ENCODE data around the gene STX4. TPM values are rescaled to one million over a fixed set of nuclear protein-coding genes. Genes with fewer than 3 reads are reported as not detected.
"Not testable (repeated sequence)": the region's sequence is repeated elsewhere in the genome, so short reads cannot be mapped to it uniquely, and the experiment has no call there.

The STX4 gene
- total RNA-seq, 4 donors from 2014 or later, result 19.0 to 35.9 (median 25.1) TPM

DNA sequence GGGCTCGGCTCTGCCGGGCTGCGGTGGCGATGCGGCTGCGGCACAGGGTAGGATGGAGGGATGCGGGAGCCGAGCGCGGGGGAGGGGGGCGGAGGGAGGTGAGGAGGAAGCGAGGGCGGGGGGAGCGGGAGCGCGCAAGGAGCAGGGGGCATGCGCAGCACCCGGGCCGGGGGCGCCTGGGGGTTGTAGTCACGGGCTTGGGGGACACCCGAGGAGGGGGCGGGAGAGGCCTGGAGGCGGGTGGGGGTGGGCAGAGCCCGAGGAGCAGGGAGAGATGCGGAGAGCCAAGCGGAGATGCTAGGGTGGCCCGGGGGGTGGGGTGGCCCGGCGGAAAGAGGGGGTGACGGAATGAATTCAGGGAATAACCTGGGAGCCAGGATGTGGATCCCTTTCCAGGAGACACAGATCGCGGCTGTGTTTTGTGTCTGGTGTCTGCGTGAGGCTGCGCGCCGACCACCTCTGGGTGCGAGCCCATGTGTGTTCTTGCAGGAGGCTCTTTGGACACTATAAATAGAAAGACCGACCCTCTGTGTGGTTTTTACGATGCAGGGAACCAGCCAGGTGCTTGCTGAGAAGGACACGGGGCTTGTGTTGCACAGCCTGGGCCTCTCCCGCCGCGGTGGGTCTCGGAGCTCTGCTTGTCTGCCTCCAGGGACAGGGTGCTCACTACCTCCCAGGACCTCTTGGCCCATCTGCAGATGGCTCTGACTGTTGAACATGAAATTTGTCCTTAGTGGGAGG, 22.6 kb upstream of the STX4 start, which contains the start of gene STX1B:
STX1B (minus strand) TSS at position 54 of the 741 bp plus-strand sequence. CDS start 242 bp downstream, outside the sequence.
- no peak for DNase-seq
- intact Hi-C loops (cut with DNase I), result no loop called here
- no peaks in the 10 kb centered on the region for H3K36me3 ChIP-seq
- WGBS, 2 donors, result 6 to 19% methylated on average over 11 to 19 of the region's 45 CpGs
- peak within 1 kb of the TSS in 1 of 4 donors; percentile 44 for H3K4me3 ChIP-seq
- H3K27ac ChIP-seq, result no peak within 1 kb of the TSS
- peaks cover 0 to 90% (median 5%) of the 10 kb centered on the region in 4 donors for H3K27me3 ChIP-seq
- H3K4me1 ChIP-seq, result peaks cover 0 to 12% (median 8%) of the 10 kb centered on the region in 3 donors
- TF ChIP-seq POLR2A (IDR thresholded peaks at IDR 0.05), result no peak
- TF ChIP-seq, protein P1, sequence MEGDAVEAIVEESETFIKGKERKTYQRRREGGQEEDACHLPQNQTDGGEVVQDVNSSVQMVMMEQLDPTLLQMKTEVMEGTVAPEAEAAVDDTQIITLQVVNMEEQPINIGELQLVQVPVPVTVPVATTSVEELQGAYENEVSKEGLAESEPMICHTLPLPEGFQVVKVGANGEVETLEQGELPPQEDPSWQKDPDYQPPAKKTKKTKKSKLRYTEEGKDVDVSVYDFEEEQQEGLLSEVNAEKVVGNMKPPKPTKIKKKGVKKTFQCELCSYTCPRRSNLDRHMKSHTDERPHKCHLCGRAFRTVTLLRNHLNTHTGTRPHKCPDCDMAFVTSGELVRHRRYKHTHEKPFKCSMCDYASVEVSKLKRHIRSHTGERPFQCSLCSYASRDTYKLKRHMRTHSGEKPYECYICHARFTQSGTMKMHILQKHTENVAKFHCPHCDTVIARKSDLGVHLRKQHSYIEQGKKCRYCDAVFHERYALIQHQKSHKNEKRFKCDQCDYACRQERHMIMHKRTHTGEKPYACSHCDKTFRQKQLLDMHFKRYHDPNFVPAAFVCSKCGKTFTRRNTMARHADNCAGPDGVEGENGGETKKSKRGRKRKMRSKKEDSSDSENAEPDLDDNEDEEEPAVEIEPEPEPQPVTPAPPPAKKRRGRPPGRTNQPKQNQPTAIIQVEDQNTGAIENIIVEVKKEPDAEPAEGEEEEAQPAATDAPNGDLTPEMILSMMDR (IDR thresholded peaks at IDR 0.05), result no peak
- no peaks in the 10 kb centered on the region for H3K9me3 ChIP-seq

- H3K9me3 ChIP-seq; H3K27ac ChIP-seq; DNase-seq; intact Hi-C loops (cut with DNase I); H3K4me3 ChIP-seq; H3K36me3 ChIP-seq: not testable (repeated sequence)
- peaks cover 0 to 12% (median 8%) of the 10 kb centered on the region in 3 donors for H3K4me1 ChIP-seq
- 81 to 100% methylated on average over 3 to 7 of the region's 7 CpGs for WGBS, 2 donors
- peaks cover 0 to 87% (median 5%) of the 10 kb centered on the region in 4 donors for H3K27me3 ChIP-seq
Observed at GRCh38 chr16:31011815-31012214, 21.5 kb upstream of the STX4 start.

- intact Hi-C loops (cut with DNase I); DNase-seq; H3K36me3 ChIP-seq; H3K4me3 ChIP-seq; H3K27ac ChIP-seq; H3K9me3 ChIP-seq: not testable (repeated sequence)
- peaks cover 0 to 74% (median 5%) of the 10 kb centered on the region in 4 donors for H3K27me3 ChIP-seq
- peaks cover 0 to 12% (median 8%) of the 10 kb centered on the region in 3 donors for H3K4me1 ChIP-seq
Observed at GRCh38 chr16:31013292-31013691, 20.1 kb upstream of the STX4 start.

DNA sequence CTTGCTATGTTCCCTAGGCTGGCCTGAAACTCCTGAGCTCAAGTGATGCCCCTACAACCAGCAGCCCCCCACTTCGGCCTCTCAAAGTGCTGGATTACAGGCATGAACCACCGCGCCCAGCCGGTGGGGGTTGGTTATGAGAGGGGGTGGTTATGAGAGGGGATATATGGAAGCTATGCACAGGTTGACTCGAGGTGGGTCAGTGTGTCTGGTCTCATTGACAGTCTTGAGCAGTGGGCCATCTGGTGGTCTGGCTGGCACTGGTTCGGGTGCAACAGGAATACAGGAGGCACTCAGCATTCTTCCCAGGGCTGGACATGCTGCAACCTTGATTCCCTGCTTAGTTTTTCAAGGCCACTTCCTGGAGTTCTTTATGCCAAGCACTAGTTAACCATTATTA, 17.3 kb upstream of the STX4 start:
- no peaks in the 10 kb centered on the region for H3K36me3 ChIP-seq
- TF ChIP-seq, protein P1 (IDR thresholded peaks at IDR 0.05), result no peak
- no peak for TF ChIP-seq POLR2A (IDR thresholded peaks at IDR 0.05)
- intact Hi-C loops (cut with DNase I), result no loop called here
- H3K9me3 ChIP-seq, result no peaks in the 10 kb centered on the region
- H3K27ac ChIP-seq, result no peak overlapping the region
- peaks cover 0 to 47% (median 2%) of the 10 kb centered on the region in 4 donors for H3K27me3 ChIP-seq
- H3K4me3 ChIP-seq, result no peak overlapping the region
- H3K4me1 ChIP-seq, result peaks cover 0 to under 1% (median under 1%) of the 10 kb centered on the region in 3 donors
- no peak for DNase-seq
- WGBS, 2 donors, result 42 to 50% methylated on average over 1 to 3 of the region's 6 CpGs

DNA sequence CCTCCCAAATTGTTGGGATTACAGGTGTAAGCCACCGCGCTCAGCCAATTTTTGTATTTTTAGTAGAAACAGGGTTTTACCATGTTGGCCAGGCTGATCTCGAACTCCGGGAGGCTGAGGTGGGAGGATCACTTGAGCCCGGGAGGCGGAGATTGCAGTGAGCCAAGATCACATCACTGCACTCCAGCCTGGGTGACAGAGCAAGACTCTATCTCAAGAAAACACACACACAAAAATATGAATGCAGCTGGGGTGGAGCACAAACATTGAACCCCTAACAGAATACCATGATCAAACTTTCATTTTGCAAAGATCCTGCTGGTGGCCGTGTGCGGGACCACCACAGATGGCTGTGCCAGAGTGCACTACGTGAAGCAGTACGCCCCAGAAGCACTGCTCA, 15.6 kb upstream of the STX4 start:
- intact Hi-C loops (cut with DNase I); DNase-seq; H3K9me3 ChIP-seq; H3K4me1 ChIP-seq; H3K36me3 ChIP-seq; H3K27ac ChIP-seq; H3K4me3 ChIP-seq: not testable (repeated sequence)
- H3K27me3 ChIP-seq, result peaks cover 0 to 29% (median 0%) of the 10 kb centered on the region in 4 donors
- WGBS, 2 donors, result 86 to 92% methylated on average over 7 to 10 of the region's 10 CpGs

- Histone ChIP-seq H3K4me3 (no peak overlapping the region), H3K27me3 (peaks cover 0 to 7% (median 0%) of the 10 kb centered on the region in 4 donors), H3K4me1 (no peaks in the 10 kb centered on the region), H3K9me3 (no peaks in the 10 kb centered on the region), H3K36me3 (no peaks in the 10 kb centered on the region), H3K27ac (no peak overlapping the region)
- intact Hi-C loops (cut with DNase I), result no loop called here
- no peak for DNase-seq
- 87 to 100% methylated on average over 3 of the region's 3 CpGs for WGBS, 2 donors
- TF ChIP-seq, protein P1 (IDR thresholded peaks at IDR 0.05), result no peak
- TF ChIP-seq POLR2A (IDR thresholded peaks at IDR 0.05), result no peak
Observed at GRCh38 chr16:31020536-31020935, 12.8 kb upstream of the STX4 start.

All from esophagus squamous epithelium (tissue), 5 donors.